ENCODE results near the gene THSD7A.

THSD7A gene

GRCh38 chr7:11714205-11714604 is 117.8 kb downstream of the THSD7A start:
- DNase-seq (ENCODE audit: low read depth) = no peak
- H3K4me3 ChIP-seq (ENCODE audit: low read depth, low read length) = no peak overlapping the region
- TF ChIP-seq CTCF (IDR thresholded peaks at IDR 0.05; ENCODE audit: control insufficient read depth, extremely low read depth, insufficient read depth) = no peak

GRCh38 chr7:11713352-11713751 is 118.6 kb downstream of the THSD7A start:
- DNase-seq (ENCODE audit: low read depth) = no peak
- no peak overlapping the region for H3K4me3 ChIP-seq (ENCODE audit: low read depth, low read length)
- no peak for TF ChIP-seq CTCF (IDR thresholded peaks at IDR 0.05; ENCODE audit: control insufficient read depth, extremely low read depth, insufficient read depth)

DNA sequence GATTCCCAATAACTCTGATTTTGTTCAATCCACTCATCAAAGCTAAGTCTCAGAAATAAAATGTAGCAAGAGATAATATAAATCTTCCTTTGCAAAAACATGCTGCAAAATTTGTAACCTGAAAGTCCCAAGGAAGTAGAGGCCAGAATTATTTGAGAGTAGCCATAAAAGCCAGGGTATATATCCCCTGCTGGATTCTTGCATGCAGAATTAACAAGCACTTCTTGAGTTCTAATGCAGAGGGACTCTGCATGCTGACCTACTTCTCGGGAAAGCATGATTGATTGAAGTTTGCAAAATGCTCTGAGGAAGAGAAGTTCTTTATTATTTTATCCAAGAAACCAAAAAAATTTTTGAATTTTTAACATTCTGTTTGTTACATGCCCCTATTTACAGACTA is 121.6 kb downstream of the THSD7A start:
- no peak for TF ChIP-seq CTCF (IDR thresholded peaks at IDR 0.05; ENCODE audit: control insufficient read depth, extremely low read depth, insufficient read depth)
- no peak for DNase-seq (ENCODE audit: low read depth)
- no peak overlapping the region for H3K4me3 ChIP-seq (ENCODE audit: low read depth, low read length)

DNA sequence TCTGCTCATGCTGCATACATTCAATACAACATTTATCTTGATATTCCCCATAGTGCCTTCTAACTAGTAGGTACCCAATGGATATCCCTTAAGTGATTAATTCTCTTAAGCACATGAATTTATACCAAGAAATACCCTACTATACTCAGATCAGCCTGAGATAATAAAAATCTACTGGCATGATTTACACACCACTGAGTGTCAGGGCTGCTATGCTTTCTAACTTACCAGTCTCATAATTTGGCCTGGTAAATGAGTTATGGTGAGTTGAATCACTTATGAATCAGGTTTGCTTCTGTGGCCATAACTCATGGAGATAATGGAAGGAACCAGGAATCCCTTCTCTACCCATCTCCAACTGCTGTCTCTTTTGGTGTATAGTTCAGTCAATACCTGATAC is 122.8 kb downstream of the THSD7A start:
- DNase-seq (ENCODE audit: low read depth) = no peak
- no peak for TF ChIP-seq CTCF (IDR thresholded peaks at IDR 0.05; ENCODE audit: control insufficient read depth, extremely low read depth, insufficient read depth)
- H3K4me3 ChIP-seq (ENCODE audit: low read depth, low read length) = no peak overlapping the region

DNA sequence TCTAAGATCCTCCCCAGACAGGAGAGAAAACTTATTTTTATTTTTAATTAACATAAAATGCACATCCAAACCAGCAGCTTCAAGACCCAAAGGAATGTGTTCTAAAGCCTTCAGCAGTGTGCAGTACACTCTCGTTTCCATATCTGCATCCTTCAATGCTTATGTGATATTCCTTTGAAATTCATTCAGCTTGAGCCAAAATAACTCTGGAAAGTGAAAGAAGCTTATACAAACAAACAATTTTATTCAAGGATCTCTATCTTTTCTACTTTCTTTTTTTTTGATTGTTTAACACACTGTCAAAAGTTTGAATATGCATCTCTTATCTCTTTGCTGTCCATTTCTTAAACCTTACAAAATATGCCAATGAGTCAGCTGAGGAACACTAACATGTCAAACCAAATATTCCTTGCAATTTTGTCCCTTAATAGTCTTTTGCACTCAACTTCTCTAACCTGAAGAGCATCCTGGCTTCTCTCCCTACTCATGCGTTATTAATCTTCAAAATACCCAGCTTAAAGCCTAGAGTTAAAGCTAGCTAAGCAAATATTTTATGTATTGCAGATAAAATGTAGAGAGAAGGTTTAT is 124.3 kb downstream of the THSD7A start:
- no peak for DNase-seq (ENCODE audit: low read depth)
- peak overlapping the region; percentile 30 for H3K4me3 ChIP-seq (ENCODE audit: low read depth, low read length)
- no peak for TF ChIP-seq CTCF (IDR thresholded peaks at IDR 0.05; ENCODE audit: control insufficient read depth, extremely low read depth, insufficient read depth)

DNA sequence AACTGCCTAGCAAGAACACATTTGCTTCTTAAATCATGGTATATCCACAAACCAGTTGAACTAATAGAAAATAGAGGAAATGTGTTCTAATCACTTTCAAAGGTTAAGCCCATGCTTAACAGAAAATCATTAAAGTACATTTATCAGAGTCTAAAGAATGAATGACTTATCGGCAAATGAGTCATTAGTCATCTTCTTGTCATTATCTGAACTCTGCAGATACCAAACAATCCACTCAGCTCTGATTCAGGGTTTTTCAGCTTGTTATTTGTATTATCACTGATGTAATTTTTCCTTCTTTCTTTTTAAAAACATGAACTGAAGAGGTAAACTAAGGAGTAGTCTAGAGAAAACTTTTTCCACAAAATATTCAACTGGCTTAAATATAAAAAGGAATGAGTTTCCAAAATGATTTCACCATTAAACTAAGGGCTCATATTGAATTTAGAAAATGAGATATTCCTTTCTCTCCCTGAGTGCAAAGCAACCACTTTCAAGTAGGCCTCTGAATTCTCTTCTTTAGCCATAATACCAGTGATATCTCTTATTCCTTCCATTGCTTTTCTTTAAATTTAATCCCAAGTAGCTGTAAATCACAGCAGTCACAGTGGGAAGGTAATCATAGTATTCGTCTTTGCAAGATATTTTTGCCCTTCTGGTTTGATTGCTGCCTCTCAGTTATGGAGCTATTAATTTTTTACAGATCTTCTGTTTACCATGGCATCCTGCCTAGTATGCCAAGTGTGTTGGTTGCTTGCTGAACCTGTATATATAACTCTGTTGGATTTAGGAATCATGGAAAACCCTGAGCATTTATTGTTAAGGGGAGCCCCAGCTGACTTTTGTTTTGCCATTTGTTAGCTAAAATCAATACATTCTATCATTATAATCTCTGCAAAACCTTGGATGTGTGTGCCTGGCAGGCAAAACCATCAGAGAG is 125.1 kb downstream of the THSD7A start:
- peak; percentile 94 for DNase-seq (ENCODE audit: low read depth)
- peak overlapping the region; percentile 30 for H3K4me3 ChIP-seq (ENCODE audit: low read depth, low read length)
- TF ChIP-seq CTCF (IDR thresholded peaks at IDR 0.05; ENCODE audit: control insufficient read depth, extremely low read depth, insufficient read depth) = no peak

All from LNCaP clone FGC (cell line).